GM20431 (cell line): ENCODE measurements around the gene OPA3.

Experiments used
- in situ Hi-C: fragments of 300-500 bp; cut with MseI, MboI; formaldehyde crosslinking; loops from one replicate; pipeline ENCODE4 v1.15.0; 2020; ENCODE audit warnings: low sequenced_read_pairs; ENCODE audit not compliant: unreplicated experiment

OPA3 gene

DNA sequence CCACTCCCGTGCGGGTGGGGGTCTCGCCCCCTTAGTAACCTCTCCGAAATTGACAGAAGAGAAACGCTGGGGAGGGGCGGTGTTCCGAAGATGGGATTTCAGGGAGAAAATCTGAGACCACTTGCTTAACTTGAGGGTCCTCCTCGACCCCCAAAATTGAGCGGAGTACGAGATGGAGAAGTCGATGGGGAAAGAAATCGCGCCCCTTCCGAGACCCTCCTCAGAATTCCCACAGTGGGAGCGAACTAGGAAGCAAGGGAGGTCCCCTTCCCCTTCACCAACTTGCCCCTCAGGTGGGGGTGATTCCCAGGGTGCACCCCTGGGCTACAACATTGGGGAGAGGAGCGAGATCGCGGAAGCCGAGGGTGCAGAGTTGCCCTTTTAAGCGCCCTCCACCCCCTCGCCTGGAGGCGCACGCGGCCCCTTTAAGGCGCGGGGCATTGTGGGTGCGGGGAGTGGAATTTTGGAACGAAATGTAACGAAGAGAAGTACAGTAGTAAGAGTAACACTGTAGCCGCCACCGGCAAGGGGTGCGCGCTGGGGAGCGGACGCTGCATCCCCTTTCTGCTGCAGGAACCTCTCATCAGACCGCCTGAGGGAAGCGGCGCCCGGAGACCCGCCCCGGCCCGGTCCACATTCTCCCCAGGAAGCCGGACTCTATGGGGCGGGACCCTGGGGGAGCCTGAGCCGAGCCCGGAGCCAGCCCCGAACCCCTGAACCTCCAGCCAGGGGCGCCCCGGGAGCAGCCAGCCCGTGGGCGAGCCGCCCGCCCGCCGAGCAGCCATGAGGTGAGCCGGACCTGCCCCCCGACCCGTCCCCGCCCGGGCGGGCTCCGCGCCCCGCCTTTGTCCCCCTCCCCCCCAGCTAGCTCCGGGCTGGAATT lies 77.4 kb downstream of the OPA3 start, which contains the start of gene VASP:
Gene VASP, plus strand, starts transcription at position 491 of the 883 bp plus-strand sequence. Its CDS starts 293 bp downstream, at position 784.
- in situ Hi-C loops = no loop called here

DNA sequence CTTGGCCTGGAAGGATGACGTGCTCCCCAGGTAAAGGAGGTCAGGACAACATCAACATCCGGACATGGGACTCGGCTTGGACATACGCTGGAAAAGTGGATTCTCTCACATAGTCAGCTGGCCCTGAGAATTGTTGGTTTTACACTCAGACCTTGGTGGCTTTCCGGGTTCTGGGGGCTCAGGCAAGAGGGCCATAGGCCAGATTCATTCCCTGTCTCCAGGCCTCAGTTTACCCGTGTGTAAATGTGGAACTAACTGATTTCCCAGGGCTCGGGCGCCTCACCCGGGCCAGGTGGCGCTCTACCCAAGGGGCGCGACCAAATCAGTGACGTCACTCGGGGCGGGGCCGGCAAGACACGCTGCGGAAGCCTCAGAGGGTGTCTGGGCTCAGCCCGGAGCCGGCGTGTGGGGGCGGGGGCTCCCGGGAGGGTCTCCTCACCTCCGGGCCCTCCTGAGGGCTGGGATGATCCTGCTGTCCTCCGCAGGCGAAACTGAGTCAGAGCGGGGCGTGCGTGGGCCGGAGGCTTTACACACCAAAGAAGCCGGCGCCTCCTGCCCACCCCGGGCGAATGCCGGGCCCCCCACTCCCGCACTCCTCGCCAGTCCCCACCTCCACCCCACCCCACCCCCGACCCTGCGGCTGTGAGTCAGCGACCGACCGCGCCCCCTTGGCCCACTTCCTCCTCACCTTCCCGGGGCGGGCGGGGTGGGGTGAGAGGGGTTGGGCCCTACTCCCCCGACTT lies 78.2 kb downstream of the OPA3 start:
- in situ Hi-C loops = no loop called here

DNA sequence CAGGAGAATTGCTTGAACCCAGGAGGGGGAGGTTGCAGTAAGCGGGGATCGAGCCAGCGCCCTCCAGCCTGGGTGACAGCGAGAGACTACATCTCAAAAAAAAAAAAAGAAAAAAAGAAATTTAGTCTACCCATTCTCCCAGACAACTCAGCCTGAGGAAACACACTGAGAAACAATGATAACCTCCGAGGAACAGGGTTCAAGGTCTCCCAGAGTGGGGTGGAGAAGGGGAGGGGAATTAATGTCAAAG lies 78.7 kb downstream of the OPA3 start:
- in situ Hi-C loops = no loop called here

- in situ Hi-C loops = no loop called here
Observed at GRCh38 chr19:45505151-45505995, 79.2 kb downstream of the OPA3 start.

DNA sequence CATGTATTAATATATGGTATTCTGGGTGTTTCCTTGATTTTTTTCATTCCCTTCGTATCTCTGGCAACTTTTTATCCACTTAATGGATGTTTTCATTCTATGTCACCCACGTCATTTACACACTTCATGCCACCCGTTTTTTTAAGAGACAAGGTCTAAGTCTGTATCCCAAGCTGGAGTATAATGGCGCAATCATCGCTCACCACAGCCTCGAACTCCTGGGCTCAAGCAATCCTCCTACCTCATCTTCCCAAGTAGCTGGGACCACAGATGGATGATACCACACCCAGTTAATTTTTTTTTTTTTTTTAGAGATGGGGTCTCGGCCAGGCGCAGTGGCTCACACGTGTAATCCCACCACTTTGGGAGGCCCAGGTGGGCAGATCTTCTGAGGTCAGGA lies 80.7 kb downstream of the OPA3 start:
- in situ Hi-C loops = no loop called here

GRCh38 chr19:45502111-45502510 lies 82.5 kb downstream of the OPA3 start:
- in situ Hi-C loops = no loop called here

GRCh38 chr19:45501730-45502014 lies 82.9 kb downstream of the OPA3 start:
- in situ Hi-C loops = no loop called here

GRCh38 chr19:45500918-45501729 lies 83.5 kb downstream of the OPA3 start:
- in situ Hi-C loops = no loop called here

DNA sequence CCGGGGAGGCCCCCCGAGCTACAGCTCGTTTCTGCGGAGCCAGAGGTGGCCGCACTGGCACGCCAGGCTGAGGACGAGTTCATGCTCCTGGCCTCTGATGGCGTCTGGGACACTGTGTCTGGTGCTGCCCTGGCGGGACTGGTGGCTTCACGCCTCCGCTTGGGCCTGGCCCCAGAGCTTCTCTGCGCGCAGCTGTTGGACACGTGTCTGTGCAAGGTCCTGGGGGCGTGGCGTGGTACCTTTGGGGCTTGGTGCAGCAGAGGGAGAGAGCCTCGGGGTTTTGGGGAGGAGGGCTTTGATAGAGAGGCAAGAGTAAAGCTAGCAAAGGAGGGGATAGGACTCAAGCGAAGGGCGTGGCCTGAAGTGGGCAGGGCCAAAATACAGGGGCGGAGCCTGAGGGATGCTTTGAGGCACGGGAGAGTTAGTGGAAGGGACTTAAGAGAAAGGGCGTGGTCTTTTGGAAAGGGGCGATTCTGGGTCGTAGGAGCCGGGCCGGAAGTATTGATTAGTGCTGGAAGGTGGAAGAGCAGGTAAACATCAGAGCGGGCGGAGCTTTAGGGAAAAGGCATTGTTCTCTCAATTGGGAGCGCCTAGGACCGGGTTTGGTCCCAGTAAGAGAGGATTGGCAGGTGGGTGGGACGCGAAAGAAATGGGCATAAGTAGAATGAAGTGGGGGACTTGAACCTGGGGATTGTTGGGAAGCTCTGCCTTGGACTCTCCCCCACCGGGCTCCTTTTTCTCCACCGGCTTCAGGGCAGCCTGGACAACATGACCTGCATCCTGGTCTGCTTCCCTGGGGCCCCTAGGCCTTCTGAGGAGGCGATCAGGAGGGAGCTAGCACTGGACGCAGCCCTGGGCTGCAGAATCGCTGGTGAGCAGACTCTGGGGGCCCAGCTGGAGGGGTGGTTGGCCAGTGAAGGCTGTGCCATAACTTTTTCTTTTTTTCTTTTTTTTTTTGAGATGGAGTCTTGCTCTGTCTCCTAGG lies 85.1 kb downstream of the OPA3 start:
- in situ Hi-C loops = no loop called here

DNA sequence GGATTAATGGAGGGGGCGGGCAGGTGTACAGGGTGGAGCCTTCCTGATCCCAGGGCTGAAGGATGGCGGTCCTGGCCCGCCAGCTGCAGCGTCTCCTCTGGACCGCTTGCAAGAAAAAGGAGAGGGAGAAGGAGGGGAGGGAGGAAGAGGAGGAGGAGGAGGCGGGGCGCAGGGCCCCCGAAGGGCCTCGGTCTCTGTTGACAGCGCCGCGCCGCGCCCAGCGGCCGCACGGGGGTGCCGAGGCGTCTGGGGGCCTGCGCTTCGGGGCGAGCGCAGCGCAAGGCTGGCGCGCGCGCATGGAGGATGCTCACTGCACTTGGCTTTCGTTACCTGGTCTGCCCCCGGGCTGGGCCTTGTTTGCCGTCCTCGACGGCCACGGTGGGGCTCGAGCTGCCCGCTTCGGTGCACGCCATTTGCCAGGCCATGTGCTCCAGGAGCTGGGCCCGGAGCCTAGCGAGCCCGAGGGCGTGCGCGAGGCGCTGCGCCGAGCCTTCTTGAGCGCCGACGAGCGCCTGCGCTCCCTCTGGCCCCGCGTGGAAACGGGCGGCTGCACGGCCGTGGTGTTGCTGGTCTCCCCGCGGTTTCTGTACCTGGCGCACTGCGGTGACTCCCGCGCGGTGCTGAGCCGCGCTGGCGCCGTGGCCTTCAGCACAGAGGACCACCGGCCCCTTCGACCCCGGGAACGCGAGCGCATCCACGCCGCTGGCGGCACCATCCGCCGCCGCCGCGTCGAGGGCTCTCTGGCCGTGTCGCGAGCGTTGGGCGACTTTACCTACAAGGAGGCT lies 86.0 kb downstream of the OPA3 start, which contains the start of gene PPM1N:
Gene PPM1N, plus strand, starts transcription at position 33 of the 785 bp plus-strand sequence. Its CDS starts 30 bp downstream, at position 63.
- in situ Hi-C loops = no loop called here

- in situ Hi-C loops = no loop called here
Observed at GRCh38 chr19:45497791-45498190, 86.8 kb downstream of the OPA3 start.

GRCh38 chr19:45496349-45496953 lies 88.2 kb downstream of the OPA3 start:
- in situ Hi-C loops = no loop called here

- in situ Hi-C loops = no loop called here
Observed at GRCh38 chr19:45495178-45495577, 89.4 kb downstream of the OPA3 start.

- in situ Hi-C loops = no loop called here
Observed at GRCh38 chr19:45494261-45494916, 90.2 kb downstream of the OPA3 start.

DNA sequence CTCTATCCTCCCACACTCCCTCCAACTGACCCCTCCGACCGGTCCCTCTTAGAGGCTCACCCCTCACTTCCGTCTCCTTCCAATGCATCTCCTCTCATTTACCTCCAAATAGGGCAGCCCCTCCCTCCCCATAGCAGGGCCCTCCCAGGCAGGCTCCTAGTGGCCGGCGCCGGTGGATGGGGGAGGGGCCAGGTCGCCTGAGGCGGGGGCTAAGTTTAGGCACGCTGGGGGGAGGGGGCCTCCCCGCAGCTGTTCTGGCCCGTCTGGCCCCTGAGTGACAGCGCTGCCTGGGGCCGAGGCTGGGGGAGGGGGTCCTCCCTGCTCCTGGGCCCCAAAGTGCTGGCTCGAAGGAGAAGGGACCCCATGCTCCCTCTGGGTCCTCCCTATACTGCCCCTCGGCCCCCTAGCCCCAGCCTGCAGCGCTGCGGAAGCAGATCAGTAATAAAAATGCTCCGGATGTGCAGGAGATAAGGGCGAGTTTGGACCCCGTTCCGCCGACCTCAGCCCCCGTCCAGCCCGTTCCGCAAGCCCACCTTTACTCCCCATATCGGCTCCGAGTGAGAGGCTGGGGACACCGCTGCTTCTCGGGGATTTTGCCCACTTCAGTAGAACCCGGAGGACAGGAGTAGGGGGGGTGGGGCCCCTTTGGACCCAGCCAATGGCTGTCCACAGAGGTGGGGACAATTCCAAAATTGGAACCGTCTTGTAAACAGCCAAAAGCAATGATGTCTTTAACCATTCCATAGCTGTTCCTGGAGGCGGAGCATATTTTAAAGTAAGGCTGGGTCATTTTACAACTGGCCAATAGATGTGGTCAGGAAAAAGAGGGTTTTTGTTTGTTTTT lies 91.8 kb downstream of the OPA3 start:
- in situ Hi-C loops = no loop called here

DNA sequence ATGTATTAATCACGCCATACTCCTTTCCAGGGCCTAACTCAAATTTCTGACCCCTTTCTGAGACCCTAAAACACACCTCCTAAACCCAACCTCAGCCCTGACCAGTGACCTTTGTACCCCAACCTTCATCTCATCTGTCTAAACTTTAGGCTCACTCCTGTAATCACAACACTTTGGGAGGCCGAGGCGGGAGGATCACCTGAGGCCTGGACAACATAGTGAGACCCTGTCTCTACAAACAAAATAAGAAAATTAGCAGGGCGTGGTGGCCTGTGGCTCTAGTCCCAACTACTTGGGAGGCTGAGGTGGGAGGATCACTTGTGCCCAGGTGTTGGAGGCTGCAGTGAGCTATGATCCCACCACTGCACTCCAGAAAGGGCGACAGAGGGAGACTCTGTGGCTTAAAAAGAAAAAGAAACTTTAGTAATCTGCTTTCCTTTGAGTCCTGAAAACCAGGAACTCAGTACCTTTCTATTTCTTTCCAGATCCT lies 92.4 kb downstream of the OPA3 start:
- in situ Hi-C loops = no loop called here
